ENCODE measurements around the gene GPR3.
"Not testable (repeated sequence)": the region's sequence is repeated elsewhere in the genome, so short reads cannot be mapped to it uniquely, and the experiment has no call there.

Gene GPR3

GRCh38 chr1:27430903-27431600 lies 38.6 kb downstream of the GPR3 start:
- H3K4me1 ChIP-seq (ENCODE audit: insufficient read depth, low read length): peaks cover 49% of the 10 kb centered on the region
- H3K9ac ChIP-seq (ENCODE audit: low read depth, low read length): no peak overlapping the region

GRCh38 chr1:27431601-27431940 lies 39.1 kb downstream of the GPR3 start:
- H3K9me3 ChIP-seq (ENCODE audit: control insufficient read depth, insufficient read depth, low read length): no peaks in the 10 kb centered on the region
- H3K4me1 ChIP-seq (ENCODE audit: insufficient read depth, low read length): peaks cover 54% of the 10 kb centered on the region
- no peak overlapping the region for H3K9ac ChIP-seq (ENCODE audit: low read depth, low read length)

More at GRCh38 chr1:27430903-27431600, 38.6 kb downstream of the GPR3 start:
- Histone ChIP-seq H3K9me3 (ENCODE audit: control insufficient read depth, insufficient read depth, low read length) (no peaks in the 10 kb centered on the region), H3K36me3 (ENCODE audit: insufficient read depth, low read length) (peaks cover 7% of the 10 kb centered on the region; the same call in 1 of the 2 replicates)

GRCh38 chr1:27432725-27433124 lies 40.3 kb downstream of the GPR3 start:
- peaks cover 54% of the 10 kb centered on the region for H3K4me1 ChIP-seq (ENCODE audit: insufficient read depth, low read length)
- not testable (repeated sequence) for H3K36me3 ChIP-seq (ENCODE audit: insufficient read depth, low read length); H3K9me3 ChIP-seq (ENCODE audit: control insufficient read depth, insufficient read depth, low read length); H3K9ac ChIP-seq (ENCODE audit: low read depth, low read length)

More at GRCh38 chr1:27431601-27431940, 39.1 kb downstream of the GPR3 start:
- peaks cover 7% of the 10 kb centered on the region; the same call in 1 of the 2 replicates for H3K36me3 ChIP-seq (ENCODE audit: insufficient read depth, low read length)

GRCh38 chr1:27433706-27434105 lies 41.3 kb downstream of the GPR3 start:
- Histone ChIP-seq H3K9ac (ENCODE audit: low read depth, low read length) (no peak overlapping the region), H3K4me1 (ENCODE audit: insufficient read depth, low read length) (peaks cover 52% of the 10 kb centered on the region), H3K9me3 (ENCODE audit: control insufficient read depth, insufficient read depth, low read length) (no peaks in the 10 kb centered on the region), H3K36me3 (ENCODE audit: insufficient read depth, low read length) (no peaks in the 10 kb centered on the region)

GRCh38 chr1:27435566-27436203 lies 43.3 kb downstream of the GPR3 start:
- Histone ChIP-seq H3K9ac (ENCODE audit: low read depth, low read length) (no peak overlapping the region), H3K4me1 (ENCODE audit: insufficient read depth, low read length) (peaks cover 35% of the 10 kb centered on the region), H3K9me3 (ENCODE audit: control insufficient read depth, insufficient read depth, low read length) (no peaks in the 10 kb centered on the region), H3K36me3 (ENCODE audit: insufficient read depth, low read length) (no peaks in the 10 kb centered on the region)

GRCh38 chr1:27436204-27437159 lies 44.1 kb downstream of the GPR3 start:
- Histone ChIP-seq H3K4me1 (ENCODE audit: insufficient read depth, low read length) (peaks cover 27% of the 10 kb centered on the region), H3K9ac (ENCODE audit: low read depth, low read length) (no peak overlapping the region), H3K36me3 (ENCODE audit: insufficient read depth, low read length) (no peaks in the 10 kb centered on the region)

GRCh38 chr1:27438621-27439061 lies 46.2 kb downstream of the GPR3 start:
- peaks cover 21% of the 10 kb centered on the region for H3K4me1 ChIP-seq (ENCODE audit: insufficient read depth, low read length)
- H3K9ac ChIP-seq (ENCODE audit: low read depth, low read length): no peak overlapping the region
- no peaks in the 10 kb centered on the region for H3K36me3 ChIP-seq (ENCODE audit: insufficient read depth, low read length)
- H3K9me3 ChIP-seq (ENCODE audit: control insufficient read depth, insufficient read depth, low read length): no peaks in the 10 kb centered on the region

More at GRCh38 chr1:27436204-27437159, 44.1 kb downstream of the GPR3 start:
- H3K9me3 ChIP-seq (ENCODE audit: control insufficient read depth, insufficient read depth, low read length): no peaks in the 10 kb centered on the region

GRCh38 chr1:27439150-27439549 lies 46.7 kb downstream of the GPR3 start:
- no peak overlapping the region for H3K9ac ChIP-seq (ENCODE audit: low read depth, low read length)

GRCh38 chr1:27444632-27445031 lies 52.2 kb downstream of the GPR3 start:
- H3K4me1 ChIP-seq (ENCODE audit: insufficient read depth, low read length): peaks cover 3% of the 10 kb centered on the region
- no peak overlapping the region for H3K9ac ChIP-seq (ENCODE audit: low read depth, low read length)
- H3K9me3 ChIP-seq (ENCODE audit: control insufficient read depth, insufficient read depth, low read length): no peaks in the 10 kb centered on the region
- H3K36me3 ChIP-seq (ENCODE audit: insufficient read depth, low read length): no peaks in the 10 kb centered on the region; the same call in 1 of the 2 replicates

More at GRCh38 chr1:27439150-27439549, 46.7 kb downstream of the GPR3 start:
- no peaks in the 10 kb centered on the region for H3K9me3 ChIP-seq (ENCODE audit: control insufficient read depth, insufficient read depth, low read length)
- peaks cover 21% of the 10 kb centered on the region for H3K4me1 ChIP-seq (ENCODE audit: insufficient read depth, low read length)
- H3K36me3 ChIP-seq (ENCODE audit: insufficient read depth, low read length): no peaks in the 10 kb centered on the region
